K562 (cell line): Measurements from ENCODE around the gene CLEC10A. TPM values are rescaled to one million over a fixed set of nuclear protein-coding genes. Genes with fewer than 3 reads are reported as not detected.

ENCODE experiments used
- ATAC-seq: fragments of 200-7000 bp; cut with Tn5 transposase; 3 replicates; pipeline ENCODE4 v1.9.1; 2020; ENCODE audit warnings: moderate library complexity
- BruUV-seq: library from RNA; stranded (reverse); fragments of 400-500 nt; replicated peaks from 2 replicates; lab custom pipeline; 2021; lab: Mats Ljungman, UMichigan
- CTCF ChIA-PET: fragments of 300-600 bp; formaldehyde crosslinking; extraction: SDS; loops from one replicate; lab custom pipeline; 2021; ENCODE audit warnings: low intra/inter-chr PET ratio; lab: Yijun Ruan, JAX
- POLR2A ChIA-PET: fragments of 300-600, 350-650 bp; sonication (Branson Sonifier 250); formaldehyde crosslinking; extraction: SDS; loops from one replicate; lab custom pipeline; 2021; ENCODE audit warnings: antibody characterized with exemption, inconsistent platforms; lab: Yijun Ruan, JAX
- DNase-seq, 4 experiments: peaks; one replicate each; pipeline versions ENCODE4 v3.0.0 to v3.0.0-alpha.2; 2011 to 2018; ENCODE audit warnings: low spot score in 3 of 4, mixed read lengths in 3 of 4; ENCODE audit errors: extremely low read depth in 1 of 4
- FAIRE-seq: peaks from 2 replicates; lab custom pipeline; 2011; peaks lifted over from hg19 to GRCh38; lab: Jason Lieb, UNC
- H2AFZ ChIP-seq: 2 replicates; pipeline ENCODE4 v1.6.0; 2011; ENCODE audit warnings: low read depth, low read length, control low read depth, inconsistent platforms
- H3K27ac ChIP-seq: fragments of 200-600 bp; 3 replicates; pipeline ENCODE4 v1.8.0; 2011; ENCODE audit warnings: low read depth, mild to moderate bottlenecking, control low read depth, inconsistent platforms, low read length, moderate library complexity, mixed read lengths; ENCODE audit errors: extremely low read depth
- H3K27me3 ChIP-seq, 2 experiments: fragments of 300-600 bp in 1 of 2; 2 replicates in 1 of 2; 3 replicates in 1 of 2; pipeline versions ENCODE4 v1.6.0 to v1.8.0; 2011; ENCODE audit warnings: inconsistent platforms in 2 of 2, low read length in 2 of 2, mild to moderate bottlenecking in 1 of 2, mixed read lengths in 1 of 2, moderate library complexity in 1 of 2; ENCODE audit not compliant: control insufficient read depth in 2 of 2, insufficient read depth in 2 of 2
- H3K36me3 ChIP-seq: fragments of 300-600 bp; 3 replicates; pipeline ENCODE4 v1.8.0; 2011; ENCODE audit warnings: mild to moderate bottlenecking, low read length, inconsistent platforms; ENCODE audit not compliant: control insufficient read depth, insufficient read depth
- H3K4me1 ChIP-seq, 2 experiments: fragments of 200-600 bp in 1 of 2; replicated peaks in 1 of 2; 2 replicates in 1 of 2; 3 replicates in 1 of 2; pipeline versions ENCODE4 v1.5.1 to v1.8.0; 2011; ENCODE audit warnings: inconsistent platforms in 2 of 2, low read length in 2 of 2, mild to moderate bottlenecking in 1 of 2, mixed read lengths in 1 of 2, moderate library complexity in 1 of 2; ENCODE audit not compliant: control insufficient read depth in 2 of 2, insufficient read depth in 2 of 2
- H3K4me2 ChIP-seq: 2 replicates; pipeline ENCODE4 v1.6.1; 2011; ENCODE audit warnings: low read length, control low read depth, inconsistent platforms, mixed read lengths; ENCODE audit not compliant: insufficient read depth
- H3K4me3 ChIP-seq: fragments of 200-600 bp; sonication (generic), shearing (Covaris generic); 2 replicates; pipeline ENCODE4 v1.5.1; 2016; ENCODE audit warnings: control low read depth, inconsistent platforms
- H3K79me2 ChIP-seq: fragments of 200-600 bp; 3 replicates; pipeline ENCODE4 v1.8.0; 2011; ENCODE audit warnings: low read length, inconsistent platforms; ENCODE audit not compliant: control insufficient read depth, insufficient read depth
- H3K9ac ChIP-seq, 2 experiments: 2 replicates each; pipeline versions ENCODE4 v1.6.0 to v1.6.1; 2011; ENCODE audit warnings: low read depth in 2 of 2, low read length in 2 of 2, control low read depth in 1 of 2, inconsistent platforms in 1 of 2, mild to moderate bottlenecking in 1 of 2, mixed read lengths in 1 of 2; ENCODE audit not compliant: insufficient read depth in 1 of 2
- H3K9me1 ChIP-seq: one replicate; pipeline ENCODE4 v1.6.0; 2011; ENCODE audit warnings: inconsistent platforms, mild to moderate bottlenecking, low read length, moderate library complexity; ENCODE audit not compliant: control insufficient read depth, insufficient read depth
- H3K9me3 ChIP-seq: replicated peaks from 2 replicates; pipeline ENCODE4 v1.5.1; 2011; ENCODE audit warnings: low read depth, low read length, inconsistent platforms; ENCODE audit not compliant: control insufficient read depth, insufficient read depth
- H4K20me1 ChIP-seq: replicated peaks from 2 replicates; pipeline ENCODE4 v1.6.1; 2011; ENCODE audit warnings: low read length, inconsistent platforms, mixed read lengths; ENCODE audit not compliant: control insufficient read depth, insufficient read depth
- ARHGAP35 ChIP-seq: fragments of 450-650 bp; IDR thresholded peaks from 2 replicates; pipeline ENCODE4 v1.6.1; 2018; ENCODE audit not compliant: partially characterized antibody
- ARNT ChIP-seq, 2 experiments: fragments of 450-650 bp; IDR thresholded peaks; 2 replicates each; pipeline ENCODE4 v1.6.1; 2016; ENCODE audit warnings: mild to moderate bottlenecking in 1 of 2
- BRF1 ChIP-seq: IDR thresholded peaks from 3 replicates; pipeline ENCODE4 v1.6.1; 2011; ENCODE audit warnings: borderline replicate concordance, mild to moderate bottlenecking; ENCODE audit not compliant: insufficient read length; ENCODE audit errors: extremely low read depth
- MAFF ChIP-seq: IDR thresholded peaks from 2 replicates; pipeline ENCODE4 v1.6.1; 2012; ENCODE audit warnings: low read length, improper control_type of control experiment
- MTA2 ChIP-seq: fragments of 450-650 bp; IDR thresholded peaks from 2 replicates; pipeline ENCODE4 v1.6.1; 2016; ENCODE audit warnings: low read depth
- NFYB ChIP-seq: IDR thresholded peaks from 2 replicates; pipeline ENCODE4 v1.6.1; 2011; ENCODE audit warnings: mild to moderate bottlenecking, moderate library complexity; ENCODE audit not compliant: insufficient read length; ENCODE audit errors: extremely low read depth
- PHB2 ChIP-seq: fragments of 450-650 bp; IDR thresholded peaks from 2 replicates; pipeline ENCODE4 v1.6.1; 2017; ENCODE audit warnings: low read depth
- POLR2AphosphoS2 ChIP-seq: IDR thresholded peaks from 2 replicates; pipeline ENCODE4 v1.6.1; 2012; ENCODE audit warnings: low read length, improper control_type of control experiment
- POLR2G ChIP-seq: fragments of 200-400 bp; formaldehyde crosslinking; IDR thresholded peaks from 2 replicates; pipeline ENCODE4 v1.6.1; 2017; ENCODE audit warnings: low read depth, mild to moderate bottlenecking, antibody characterized with exemption, low read length, moderate library complexity
- PRPF4 ChIP-seq: fragments of 200-400 bp; formaldehyde crosslinking; IDR thresholded peaks from one replicate; pipeline ENCODE4 v1.6.1; 2017; ENCODE audit warnings: low read length, low read depth, mild to moderate bottlenecking; ENCODE audit not compliant: insufficient read depth, poor library complexity, severe bottlenecking
- SMARCE1 ChIP-seq: fragments of 450-650 bp; IDR thresholded peaks from 2 replicates; pipeline ENCODE4 v1.7.1; 2016; ENCODE audit warnings: mild to moderate bottlenecking
- SNRNP70 ChIP-seq: fragments of 200-400 bp; formaldehyde crosslinking; optimal IDR thresholded peaks from 2 replicates; pipeline ENCODE3; 2017; ENCODE audit warnings: low read depth, low read length
- ZNF778 ChIP-seq: fragments of 450-650 bp; formaldehyde crosslinking; IDR thresholded peaks from 2 replicates; pipeline ENCODE4 v1.4.0; 2020; ENCODE audit warnings: mild to moderate bottlenecking, moderate library complexity
- WGBS: fragments of 100-300 bp; shearing (Covaris generic); methylation state at CpG from one replicate; pipeline ENCODE4 v1.1.6; 2016; ENCODE audit warnings: low coverage, mixed read lengths; ENCODE audit not compliant: insufficient coverage; ENCODE audit errors: missing lambda C conversion rate; 5-methylcytosine and 5-hydroxymethylcytosine counted together
- in situ Hi-C: fragments of 300-500 bp; cut with MboI; formaldehyde crosslinking; loops from 4 replicates; pipeline ENCODE4 v1.15.0; 2018; ENCODE audit warnings: inconsistent platforms, mixed read lengths
- intact Hi-C: fragments of 100-400 bp; cut with micrococcal nuclease; formaldehyde crosslinking; loops from 2 replicates; pipeline ENCODE4 v1.14.2; 2022
- polyA plus RNA-seq, 8 experiments: library from polyadenylated mRNA; depleted of rRNA in 4 of 8; stranded (reverse) in 5 of 8; unstranded in 3 of 8; fragments of >200 nt; fragmentation: Nextera tagmentation in 2 of 8; fragmentation: Illumina TruSeq in 1 of 8; extraction: Ambion mirVana in 2 of 8; extraction: Trizol in 1 of 8; gene quantifications; 2 replicates each; pipeline versions ENCODE4 v1.2.1 to v1.2.3, GENCODE V29; 2011 to 2014; ENCODE audit warnings: inconsistent platforms in 1 of 8, missing spikeins in 1 of 8
- total RNA-seq, 7 experiments: library from RNA; depleted of rRNA in 6 of 7; stranded (reverse); fragments of >200 nt in 6 of 7; fragmentation: Illumina TruSeq in 2 of 7; extraction: Trizol in 2 of 7; gene quantifications; 2 replicates each; pipeline versions ENCODE4 v1.2.1 to v1.2.3, GENCODE V29; 2011 to 2021; ENCODE audit warnings: low replicate concordance in 1 of 7
- TF ChIP-seq, protein P1 (sequence below), 2 experiments: fragments of 450-650 bp in 1 of 2; sonication (generic) in 1 of 2; formaldehyde crosslinking; conservative IDR thresholded peaks; 2 replicates each; pipeline versions ENCODE4 v1.4.0 to v1.8.1; 2020 to 2022; ENCODE audit warnings: mild to moderate bottlenecking in 1 of 2, missing genetic modification reagents in 1 of 2
- TF ChIP-seq, protein P2 (sequence below): fragments of 450-650 bp; formaldehyde crosslinking; IDR thresholded peaks from 2 replicates; pipeline ENCODE4 v1.4.0; 2022; ENCODE audit warnings: missing genetic modification characterization
- TF ChIP-seq, protein P3 (sequence below): sonication (generic); formaldehyde crosslinking; IDR thresholded peaks from 2 replicates; pipeline ENCODE4 v1.8.0; 2022; ENCODE audit warnings: mild to moderate bottlenecking, missing genetic modification reagents

Gene CLEC10A
- total and polyA plus RNA-seq, 9 of the 15 experiments (the other 6 are each of a cell fraction or from before 2014, with no cell fraction given) = 0.04 to 0.11 (median 0.05) TPM; not detected in 6

DNA sequence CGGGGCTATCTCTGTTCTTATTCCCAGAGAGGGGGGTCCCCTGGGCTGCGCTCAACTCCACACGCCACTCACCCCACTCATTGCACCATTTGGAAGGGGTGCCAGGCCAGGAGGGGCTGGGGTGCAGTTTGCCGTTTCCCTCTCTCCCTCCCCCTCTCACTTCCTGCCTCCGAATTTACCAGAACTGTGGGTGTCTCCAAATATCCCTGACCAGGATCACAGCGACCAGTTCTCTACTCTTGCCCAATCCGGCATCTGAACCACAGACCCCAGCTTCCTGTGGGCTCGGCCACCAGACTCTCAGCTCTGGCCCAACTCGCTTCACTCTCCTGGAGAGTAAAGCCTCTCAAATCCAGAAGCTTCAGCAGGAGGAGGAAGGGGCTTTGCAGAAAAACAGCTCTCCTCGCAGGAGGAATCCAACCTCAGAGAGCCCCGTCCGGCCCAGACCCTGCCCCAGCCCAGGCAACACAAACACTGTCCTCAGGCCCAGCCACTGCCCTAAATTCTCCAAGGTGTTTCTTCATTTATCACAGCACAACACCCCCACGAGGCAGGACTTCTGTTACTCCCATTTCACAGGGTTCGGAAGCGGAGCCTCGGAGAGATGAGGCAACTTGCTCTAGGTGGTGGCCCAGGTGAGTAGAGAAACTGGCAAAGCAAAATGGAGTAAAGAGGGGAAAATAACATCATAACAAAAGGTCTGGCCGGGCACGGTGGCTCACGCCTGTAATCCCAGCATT, 35.0 kb upstream of the CLEC10A start:
- H3K9ac ChIP-seq = no peak overlapping the region
- no peaks in the 10 kb centered on the region for H4K20me1 ChIP-seq
- intact Hi-C loops (no loop called here), in situ Hi-C loops (no loop called here)
- no peak overlapping the region for H3K27ac ChIP-seq
- no peak overlapping the region for H2AFZ ChIP-seq
- CTCF ChIA-PET = no interaction called here
- H3K27me3 ChIP-seq = peaks cover 8 to 30% of the 10 kb centered on the region in 2 experiments
- WGBS = 5% methylated on average over 8 of the region's 19 CpGs
- H3K4me3 ChIP-seq = no peak overlapping the region
- POLR2A ChIA-PET = interaction anchor here (0.6 kb wide), 1 partner anchor 598 kb away, joined by 3 read pairs; no protein-coding TSS in a partner anchor
- H3K79me2 ChIP-seq = no peaks in the 10 kb centered on the region
- no peaks in the 10 kb centered on the region for H3K36me3 ChIP-seq
- TF ChIP-seq PHB2 (no peak), MTA2 (no peak), ARHGAP35 (no peak), NFYB (no peak), ARNT (IDR thresholded peaks at IDR 0.05) (no peak), POLR2AphosphoS2 (no peak), BRF1 (no peak), SMARCE1 (no peak), MAFF (no peak), PRPF4 (no peak), POLR2G (no peak), ZNF778 (CRISPR knock-in tag) (no peak), SNRNP70 (no peak)
- TF ChIP-seq, protein P1, sequence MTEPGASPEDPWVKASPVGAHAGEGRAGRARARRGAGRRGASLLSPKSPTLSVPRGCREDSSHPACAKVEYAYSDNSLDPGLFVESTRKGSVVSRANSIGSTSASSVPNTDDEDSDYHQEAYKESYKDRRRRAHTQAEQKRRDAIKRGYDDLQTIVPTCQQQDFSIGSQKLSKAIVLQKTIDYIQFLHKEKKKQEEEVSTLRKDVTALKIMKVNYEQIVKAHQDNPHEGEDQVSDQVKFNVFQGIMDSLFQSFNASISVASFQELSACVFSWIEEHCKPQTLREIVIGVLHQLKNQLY (CRISPR knock-in tag; conservative IDR thresholded peaks at IDR 0.05) = no peak
- TF ChIP-seq, protein P2, sequence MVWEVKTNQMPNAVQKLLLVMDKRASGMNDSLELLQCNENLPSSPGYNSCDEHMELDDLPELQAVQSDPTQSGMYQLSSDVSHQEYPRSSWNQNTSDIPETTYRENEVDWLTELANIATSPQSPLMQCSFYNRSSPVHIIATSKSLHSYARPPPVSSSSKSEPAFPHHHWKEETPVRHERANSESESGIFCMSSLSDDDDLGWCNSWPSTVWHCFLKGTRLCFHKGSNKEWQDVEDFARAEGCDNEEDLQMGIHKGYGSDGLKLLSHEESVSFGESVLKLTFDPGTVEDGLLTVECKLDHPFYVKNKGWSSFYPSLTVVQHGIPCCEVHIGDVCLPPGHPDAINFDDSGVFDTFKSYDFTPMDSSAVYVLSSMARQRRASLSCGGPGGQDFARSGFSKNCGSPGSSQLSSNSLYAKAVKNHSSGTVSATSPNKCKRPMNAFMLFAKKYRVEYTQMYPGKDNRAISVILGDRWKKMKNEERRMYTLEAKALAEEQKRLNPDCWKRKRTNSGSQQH (CRISPR knock-in tag) = no peak
- TF ChIP-seq, protein P3, sequence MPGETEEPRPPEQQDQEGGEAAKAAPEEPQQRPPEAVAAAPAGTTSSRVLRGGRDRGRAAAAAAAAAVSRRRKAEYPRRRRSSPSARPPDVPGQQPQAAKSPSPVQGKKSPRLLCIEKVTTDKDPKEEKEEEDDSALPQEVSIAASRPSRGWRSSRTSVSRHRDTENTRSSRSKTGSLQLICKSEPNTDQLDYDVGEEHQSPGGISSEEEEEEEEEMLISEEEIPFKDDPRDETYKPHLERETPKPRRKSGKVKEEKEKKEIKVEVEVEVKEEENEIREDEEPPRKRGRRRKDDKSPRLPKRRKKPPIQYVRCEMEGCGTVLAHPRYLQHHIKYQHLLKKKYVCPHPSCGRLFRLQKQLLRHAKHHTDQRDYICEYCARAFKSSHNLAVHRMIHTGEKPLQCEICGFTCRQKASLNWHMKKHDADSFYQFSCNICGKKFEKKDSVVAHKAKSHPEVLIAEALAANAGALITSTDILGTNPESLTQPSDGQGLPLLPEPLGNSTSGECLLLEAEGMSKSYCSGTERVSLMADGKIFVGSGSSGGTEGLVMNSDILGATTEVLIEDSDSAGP (CRISPR knock-in tag) = no peak
- TF ChIP-seq, all 486 proteins: peak for 0
- ATAC-seq = no peak
- DNase-seq = no peak
- no peaks in the 10 kb centered on the region; a peak in 1 of 5 replicates for H3K4me1 ChIP-seq
- H3K4me2 ChIP-seq = no peak overlapping the region
- H3K9me3 ChIP-seq = no peaks in the 10 kb centered on the region
- no peaks in the 10 kb centered on the region for H3K9me1 ChIP-seq
- no peak for FAIRE-seq
- BruUV-seq = no TSS peak
